SIG-M5 (cell line): ENCODE results near the gene KCNK3.

Experiments
- DNase-seq: peaks from one replicate; lab custom pipeline; 2025; lab: John Stamatoyannopoulos, UW

KCNK3 gene

DNA sequence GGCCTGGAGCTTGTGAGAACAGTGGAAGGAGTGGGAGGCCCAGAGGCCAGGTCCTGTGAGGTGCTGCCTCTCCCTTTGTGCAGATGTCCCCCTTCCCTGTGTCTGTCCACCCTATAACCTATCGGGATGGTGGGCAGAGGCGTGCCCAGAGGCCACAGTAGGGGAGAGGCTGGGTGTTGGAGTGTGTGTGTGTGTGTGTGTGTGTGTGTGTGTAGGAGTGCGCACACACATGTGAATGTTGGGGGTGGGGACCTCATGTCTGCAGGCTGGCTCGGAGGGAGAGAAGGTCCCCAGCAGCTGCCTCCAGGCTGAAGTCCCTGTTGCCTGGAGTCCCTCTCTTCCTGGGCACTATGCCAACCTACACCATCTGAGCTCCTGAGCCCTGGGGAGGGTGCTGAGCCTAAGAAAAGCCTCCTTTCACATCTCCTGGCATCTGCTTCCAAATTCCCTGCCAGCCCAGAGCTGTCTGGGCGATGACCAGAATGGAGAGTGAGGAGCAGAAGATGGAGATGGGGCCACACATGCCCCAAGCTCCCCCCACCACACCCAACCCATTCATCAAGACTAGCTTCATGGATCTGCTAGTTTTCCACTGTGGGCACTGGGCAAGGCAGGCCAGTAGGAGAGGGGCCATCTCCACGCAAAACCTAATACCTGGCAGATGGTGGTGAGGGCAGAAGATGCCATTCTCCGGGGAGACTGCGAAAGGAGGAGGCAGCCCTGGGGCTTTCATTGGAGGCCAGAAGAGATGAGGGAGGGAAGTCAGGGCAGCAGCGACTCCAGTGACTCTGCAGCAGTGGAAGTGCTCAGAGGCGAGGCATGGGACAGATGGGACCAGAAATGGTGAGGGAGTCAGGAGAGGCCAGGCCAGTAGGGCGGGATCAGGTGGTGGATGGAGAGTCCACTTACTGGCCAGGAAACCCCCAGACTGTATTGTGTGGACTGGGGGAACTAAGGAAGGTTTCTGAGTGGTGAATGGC lies 20.3 kb downstream of the KCNK3 start:
- no peak for DNase-seq

GRCh38 chr2:26715528-26716270 lies 23.2 kb downstream of the KCNK3 start:
- no peak for DNase-seq

- DNase-seq = no peak
These were observed 23.8 kb downstream of the KCNK3 start for GRCh38 chr2:26716340-26716739.

DNA sequence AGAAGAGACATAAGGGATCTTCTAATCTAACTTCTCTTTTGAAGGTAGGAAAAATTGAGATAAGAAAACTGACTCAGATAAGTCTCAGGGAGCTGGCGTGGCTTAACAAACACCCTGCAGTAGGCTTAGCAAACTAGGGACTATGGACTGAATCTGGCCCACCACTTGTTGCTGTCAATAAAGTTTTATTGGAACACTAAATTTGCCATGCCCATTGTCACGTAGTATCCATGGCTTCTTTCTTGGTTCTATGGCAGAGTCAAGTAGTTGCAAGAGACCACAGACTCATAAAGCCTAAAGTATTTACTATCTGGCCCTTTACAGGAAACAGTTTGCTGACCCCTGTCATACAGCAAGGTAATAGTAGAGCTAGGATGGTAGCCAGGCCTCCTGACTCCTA lies 24.2 kb downstream of the KCNK3 start:
- no peak for DNase-seq

DNA sequence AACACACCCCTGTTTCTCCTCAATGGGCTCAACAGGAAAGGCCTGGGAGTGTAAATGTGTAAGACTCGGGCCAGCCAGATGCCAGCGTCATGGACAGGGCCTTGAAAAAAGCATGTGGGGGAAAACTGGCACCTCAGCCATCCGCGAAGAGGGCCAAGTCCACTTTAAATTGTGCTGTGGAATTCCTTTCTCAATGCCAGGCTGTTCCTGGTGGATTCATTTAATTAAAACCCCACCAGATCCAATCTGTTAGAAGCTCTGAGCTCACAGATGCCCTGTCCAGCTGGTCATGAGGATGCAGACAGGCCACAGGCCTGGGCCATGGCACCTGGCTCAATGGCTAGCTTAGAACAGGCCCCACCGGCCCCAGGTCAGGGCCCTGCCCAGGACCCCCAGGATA lies 24.8 kb downstream of the KCNK3 start:
- DNase-seq = no peak

DNA sequence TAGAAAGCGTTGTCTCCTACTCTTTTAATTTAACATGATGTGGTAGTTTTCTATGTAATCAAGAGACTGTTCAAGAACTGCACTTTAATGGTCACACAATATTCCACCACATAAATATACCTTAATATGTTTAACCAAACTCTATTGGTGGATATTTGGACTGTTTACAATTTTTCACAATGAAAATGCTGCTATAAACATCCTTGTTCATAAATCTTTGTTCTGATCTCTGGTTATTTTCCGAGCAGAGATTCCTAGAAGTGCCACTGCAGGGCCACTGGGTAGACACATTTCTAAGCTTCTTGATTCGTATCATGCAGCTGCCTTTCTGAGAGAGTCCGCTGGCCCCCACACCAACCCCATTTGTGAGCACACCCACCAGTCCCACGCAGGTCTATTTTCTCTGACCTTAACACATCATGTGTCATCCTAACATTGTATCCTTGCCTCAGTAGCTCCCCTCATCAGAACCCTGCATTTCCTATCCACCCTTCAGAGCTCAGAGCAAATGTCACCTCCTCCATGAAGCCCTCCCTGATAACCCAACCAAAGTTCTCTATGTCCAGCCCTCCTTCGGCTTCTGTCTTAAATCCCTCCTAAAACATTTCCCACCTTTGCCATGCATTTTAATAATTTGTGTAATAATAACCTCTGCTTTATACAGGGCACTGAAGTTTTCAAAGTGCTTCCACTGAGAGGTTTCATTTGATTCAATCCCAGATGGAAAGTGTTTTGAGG lies 26.6 kb downstream of the KCNK3 start:
- DNase-seq = no peak

- no peak for DNase-seq
These were observed 28.0 kb downstream of the KCNK3 start for GRCh38 chr2:26720322-26721114.

DNA sequence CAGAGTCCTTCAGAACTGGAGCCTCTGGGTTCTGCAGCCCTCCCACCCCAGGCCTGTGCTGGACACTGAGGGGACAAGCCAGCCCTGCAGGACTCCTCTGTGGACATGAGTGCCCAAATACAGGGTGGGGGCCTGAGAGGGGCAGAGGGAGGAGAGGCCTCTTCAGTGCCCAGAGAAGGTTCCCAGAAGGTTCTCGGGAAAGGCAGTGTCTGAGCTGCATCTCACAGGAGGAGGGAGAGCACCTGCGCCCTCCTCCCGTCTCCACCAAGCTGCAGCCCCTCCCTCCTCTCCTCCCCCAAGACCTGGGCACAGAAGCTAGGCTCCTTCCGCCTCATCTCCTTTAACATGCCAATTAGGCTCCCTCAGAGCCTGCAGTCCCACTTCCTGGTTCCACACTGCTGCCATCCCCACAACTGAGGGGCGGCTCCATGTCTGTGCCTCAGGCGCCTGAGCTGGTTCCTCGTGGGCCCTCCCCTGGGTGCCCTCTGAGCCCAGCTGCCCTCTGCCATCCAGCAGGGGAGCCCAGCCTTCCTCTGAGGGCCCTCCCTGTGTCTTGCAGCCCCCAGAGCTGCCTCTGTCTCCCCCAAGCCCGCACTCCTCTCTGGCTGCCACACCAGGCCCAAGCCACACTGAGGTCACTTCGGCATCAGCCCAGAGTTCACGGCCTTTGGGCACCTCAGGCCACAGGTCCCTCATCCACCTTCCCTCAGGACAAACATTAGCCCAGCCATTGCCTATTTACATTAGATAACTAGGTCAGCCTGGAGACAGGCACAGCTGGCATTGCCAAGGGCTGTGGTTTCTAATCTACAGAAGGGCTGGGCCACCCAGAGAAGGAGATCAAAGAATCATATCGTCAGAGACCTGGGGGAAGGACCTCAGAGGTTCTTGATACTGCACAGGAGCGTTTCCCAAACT lies 28.9 kb downstream of the KCNK3 start:
- no peak for DNase-seq

- no peak for DNase-seq
These were observed 29.8 kb downstream of the KCNK3 start for GRCh38 chr2:26722328-26722727.

GRCh38 chr2:26722911-26723310 lies 30.4 kb downstream of the KCNK3 start:
- DNase-seq = no peak

DNA sequence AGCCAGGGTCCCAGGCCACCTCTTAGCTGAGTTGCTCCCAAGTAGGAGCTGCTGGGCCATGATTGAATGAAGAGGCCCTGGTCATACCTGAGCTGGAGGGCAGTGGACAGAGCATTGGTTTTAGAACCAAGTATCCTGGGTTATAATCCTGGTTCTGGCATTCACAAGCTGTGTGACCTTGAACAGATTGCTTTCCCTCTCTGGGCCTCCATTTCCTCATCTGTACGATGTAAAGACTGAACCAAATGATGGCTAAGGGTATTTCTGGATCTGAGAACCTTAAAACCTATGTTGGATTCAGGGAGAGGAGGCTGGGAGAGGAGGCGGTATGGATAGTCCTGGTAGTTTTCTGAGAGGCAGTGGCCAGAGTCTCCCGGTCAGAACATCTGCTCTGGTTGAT lies 31.0 kb downstream of the KCNK3 start:
- no peak for DNase-seq

GRCh38 chr2:26723991-26724750 lies 31.6 kb downstream of the KCNK3 start:
- DNase-seq = no peak

DNA sequence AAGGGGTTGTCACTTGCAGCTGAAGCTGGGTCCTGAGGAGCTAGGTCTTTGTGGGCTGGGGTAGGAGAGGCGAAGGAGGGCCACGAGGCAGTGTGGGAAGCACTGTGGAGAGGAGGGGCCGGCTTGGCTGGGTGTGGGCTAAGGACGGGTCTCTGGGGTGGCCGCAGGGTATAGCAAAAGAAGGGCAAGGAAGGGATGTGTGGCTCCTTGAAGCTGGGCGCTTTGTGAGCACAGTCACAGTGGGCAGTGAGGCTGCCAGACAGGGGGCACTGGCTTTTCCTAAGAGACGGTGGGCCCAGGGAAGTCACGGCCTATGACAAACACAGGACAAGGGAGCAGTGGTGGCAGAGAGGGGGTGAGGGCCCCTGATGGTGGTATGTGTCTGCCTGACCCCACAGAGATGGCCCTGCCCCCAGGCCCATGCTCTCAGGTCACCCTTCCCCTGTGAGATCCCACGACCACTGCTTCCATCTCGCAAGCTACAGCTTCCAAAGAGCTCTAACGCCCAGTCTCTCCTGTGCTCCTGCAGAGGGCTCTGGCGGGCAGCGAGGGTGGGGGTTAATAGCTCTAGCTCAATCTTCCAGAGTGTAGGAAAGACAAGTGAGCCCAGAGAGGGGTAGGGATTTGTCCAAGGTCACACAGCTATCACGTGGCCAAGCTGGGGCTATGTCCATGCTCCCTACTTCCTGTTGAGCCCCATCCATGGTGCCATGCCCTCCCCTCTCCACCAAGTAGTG lies 32.4 kb downstream of the KCNK3 start:
- DNase-seq = no peak

- DNase-seq = no peak
These were observed 32.9 kb downstream of the KCNK3 start for GRCh38 chr2:26725521-26725820.

DNA sequence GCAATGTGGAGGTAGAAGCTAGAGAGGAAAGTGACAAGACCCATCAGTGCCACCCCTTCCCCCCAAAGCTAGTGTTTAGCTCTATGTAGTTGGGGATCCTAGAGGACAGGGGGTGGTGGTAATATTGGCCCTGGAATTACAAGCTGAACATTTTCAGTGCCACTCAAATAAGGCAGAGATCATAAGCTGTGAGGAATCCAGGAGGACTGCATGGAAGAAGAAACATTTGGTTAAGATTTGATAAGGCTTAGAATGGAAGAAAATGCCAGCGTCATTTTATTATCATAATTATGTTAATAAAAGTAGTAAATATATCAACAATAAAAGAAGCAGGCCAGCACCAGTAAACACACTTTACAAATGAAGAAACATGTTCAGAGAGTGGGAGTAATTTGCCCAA lies 33.7 kb downstream of the KCNK3 start:
- DNase-seq = no peak

- DNase-seq = no peak
These were observed 35.4 kb downstream of the KCNK3 start for GRCh38 chr2:26727641-26728561.

DNA sequence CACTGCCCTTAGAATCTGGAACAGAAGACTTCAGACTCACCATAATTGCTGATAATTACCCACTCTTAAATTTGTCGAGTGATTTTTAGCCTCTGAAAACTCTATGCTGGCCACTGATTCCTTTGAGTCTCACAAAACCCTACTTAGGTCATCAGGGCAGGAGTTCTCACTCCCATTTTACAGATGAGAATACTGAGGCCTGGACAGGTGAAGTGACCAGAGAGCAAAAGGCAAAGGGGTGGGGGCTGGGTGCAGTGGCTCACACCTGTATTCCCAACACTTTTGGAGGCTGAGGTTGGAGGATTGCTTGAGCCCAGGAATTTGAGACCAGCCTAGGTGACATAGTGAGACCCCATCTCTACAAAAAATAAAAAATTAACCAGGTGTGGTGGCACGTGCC lies 36.8 kb downstream of the KCNK3 start:
- DNase-seq = no peak
